Keratinocyte (primary cell): ENCODE measurements around the gene MBTPS1. TPM values are rescaled to one million over a fixed set of nuclear protein-coding genes. Genes with fewer than 3 reads are reported as not detected.

Experiments
- DNase-seq: peaks from one replicate; pipeline ENCODE4 v3.0.0-alpha.2; 2011; ENCODE audit warnings: low read depth, missing footprints, low spot score
- FAIRE-seq: peaks from 2 replicates; lab custom pipeline; 2011; peaks lifted over from hg19 to GRCh38; lab: Jason Lieb, UNC
- H2AFZ ChIP-seq: 2 replicates; pipeline ENCODE4 v1.6.0; 2012; ENCODE audit warnings: low read length, control low read depth, inconsistent platforms; ENCODE audit not compliant: control insufficient read depth
- H3K27ac ChIP-seq: 2 replicates; pipeline ENCODE4 v1.5.1; 2011; ENCODE audit warnings: low read length; ENCODE audit not compliant: control insufficient read depth, insufficient read depth
- H3K27me3 ChIP-seq: 3 replicates; pipeline ENCODE4 v1.6.0; 2011; ENCODE audit warnings: low read length; ENCODE audit not compliant: control insufficient read depth, insufficient read depth; ENCODE audit errors: extremely low read depth
- H3K36me3 ChIP-seq, 2 experiments: 2 replicates in 1 of 2; 3 replicates in 1 of 2; pipeline ENCODE4 v1.5.1; 2011; ENCODE audit warnings: low read length in 2 of 2, mild to moderate bottlenecking in 1 of 2; ENCODE audit not compliant: control insufficient read depth in 2 of 2, insufficient read depth in 2 of 2; ENCODE audit errors: extremely low read depth in 1 of 2
- H3K4me1 ChIP-seq: 3 replicates; pipeline ENCODE4 v1.5.1; 2011; ENCODE audit warnings: low read length; ENCODE audit not compliant: control insufficient read depth, insufficient read depth; ENCODE audit errors: extremely low read depth
- H3K4me2 ChIP-seq: 3 replicates; pipeline ENCODE4 v1.6.0; 2011; ENCODE audit warnings: low read depth, low read length; ENCODE audit not compliant: control insufficient read depth, insufficient read depth; ENCODE audit errors: extremely low read depth
- H3K4me3 ChIP-seq, 3 experiments: fragments of 200-600 bp in 1 of 3; sonication (generic) in 1 of 3; 2 replicates in 2 of 3; 3 replicates in 1 of 3; pipeline ENCODE4 v1.5.1; 2011 to 2016; ENCODE audit warnings: low read length in 3 of 3, mild to moderate bottlenecking in 3 of 3, control low read depth in 2 of 3, inconsistent platforms in 1 of 3, low read depth in 1 of 3, mixed read lengths in 1 of 3, mixed run types in 1 of 3, moderate library complexity in 1 of 3; ENCODE audit not compliant: control insufficient read depth in 2 of 3, insufficient read depth in 2 of 3; ENCODE audit errors: extremely low read depth in 1 of 3
- H3K79me2 ChIP-seq: 2 replicates; pipeline ENCODE4 v1.6.0; 2012; ENCODE audit warnings: low read length; ENCODE audit not compliant: control insufficient read depth, insufficient read depth
- H3K9ac ChIP-seq: 3 replicates; pipeline ENCODE4 v1.6.0; 2011; ENCODE audit warnings: low read length; ENCODE audit not compliant: control insufficient read depth, insufficient read depth; ENCODE audit errors: extremely low read depth
- H3K9me1 ChIP-seq: 3 replicates; pipeline ENCODE4 v1.6.0; 2011; ENCODE audit warnings: low read length; ENCODE audit not compliant: control insufficient read depth, insufficient read depth; ENCODE audit errors: extremely low read depth
- H3K9me3 ChIP-seq: 2 replicates; pipeline ENCODE4 v1.5.1; 2012; ENCODE audit warnings: low read depth, low read length; ENCODE audit not compliant: control insufficient read depth
- H4K20me1 ChIP-seq: 3 replicates; pipeline ENCODE4 v1.6.0; 2011; ENCODE audit warnings: low read length; ENCODE audit not compliant: control insufficient read depth, insufficient read depth; ENCODE audit errors: extremely low read depth
- EZH2 ChIP-seq: IDR thresholded peaks from one replicate; pipeline ENCODE4 v1.6.1; 2012; ENCODE audit warnings: inconsistent platforms, mild to moderate bottlenecking, low read length, moderate library complexity
- dilution Hi-C: fragments of 300-500 bp; cut with MboI; formaldehyde crosslinking; loops from one replicate; pipeline ENCODE4 v1.7.0; 2020; ENCODE audit warnings: low sequenced_read_pairs; ENCODE audit not compliant: extremely low pct_ligation_motif_present
- polyA plus RNA-seq, 5 experiments: library from polyadenylated mRNA; depleted of rRNA in 3 of 5; stranded (reverse) in 3 of 5; stranded (forward) in 1 of 5; unstranded in 1 of 5; fragments of >200 nt; gene quantifications; 1 replicate in 1 of 5; 2 replicates in 3 of 5; 3 replicates in 1 of 5; pipeline versions ENCODE4 v1.2.1 to v1.2.3, GENCODE V29; 2011 to 2012; ENCODE audit warnings: missing spikeins in 2 of 5, low read depth in 1 of 5, low replicate concordance in 1 of 5
- TF ChIP-seq, protein P1 (sequence below), 3 experiments: IDR thresholded peaks in 1 of 3; conservative IDR thresholded peaks in 1 of 3; optimal IDR thresholded peaks in 1 of 3; 2 replicates in 2 of 3; 3 replicates in 1 of 3; pipeline versions ENCODE3 to v1.5.1; 2011; ENCODE audit warnings: low read length in 3 of 3, mild to moderate bottlenecking in 3 of 3, moderate library complexity in 2 of 3, control low read depth in 1 of 3, inconsistent platforms in 1 of 3; ENCODE audit not compliant: insufficient read depth in 2 of 3; ENCODE audit errors: extremely low read depth in 1 of 3

Gene MBTPS1
- polyA plus RNA-seq, 1 donor (not counting 4 experiments of a cell fraction or from before 2014, with no cell fraction given), result 56.0 TPM

DNA sequence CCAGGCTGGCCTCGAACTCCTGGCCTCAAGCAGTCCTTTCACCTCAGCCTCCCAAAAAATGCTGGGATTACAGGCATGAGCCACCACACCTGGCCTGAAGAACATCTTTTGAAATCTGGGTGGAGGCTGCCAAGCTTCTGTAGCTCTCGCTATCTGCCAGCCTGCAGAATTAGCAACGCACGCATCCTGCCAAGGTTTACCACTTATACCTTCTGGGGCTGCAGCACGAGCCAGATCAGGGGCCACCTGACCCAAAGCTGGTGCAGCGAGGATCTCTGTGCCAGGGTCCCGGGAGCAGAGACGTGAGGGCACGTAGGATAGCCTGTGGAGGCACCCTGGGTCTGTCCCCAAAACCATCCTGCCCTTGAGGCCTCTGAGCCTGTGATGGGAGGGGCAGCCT, 96.4 kb downstream of the MBTPS1 start:
- Histone ChIP-seq H3K79me2 (no peaks in the 10 kb centered on the region), H3K4me1 (peaks cover 7% of the 10 kb centered on the region), H3K27me3 (no peaks in the 10 kb centered on the region), H2AFZ (no peak overlapping the region), H3K4me3 (no peak overlapping the region), H3K9me3 (peaks cover 2% of the 10 kb centered on the region), H3K4me2 (no peak overlapping the region), H3K9ac (no peak overlapping the region), H3K27ac (no peak overlapping the region), H3K36me3 (no peaks in the 10 kb centered on the region), H4K20me1 (no peaks in the 10 kb centered on the region), H3K9me1 (no peaks in the 10 kb centered on the region)
- dilution Hi-C loops, result no loop called here
- TF ChIP-seq, protein P1, sequence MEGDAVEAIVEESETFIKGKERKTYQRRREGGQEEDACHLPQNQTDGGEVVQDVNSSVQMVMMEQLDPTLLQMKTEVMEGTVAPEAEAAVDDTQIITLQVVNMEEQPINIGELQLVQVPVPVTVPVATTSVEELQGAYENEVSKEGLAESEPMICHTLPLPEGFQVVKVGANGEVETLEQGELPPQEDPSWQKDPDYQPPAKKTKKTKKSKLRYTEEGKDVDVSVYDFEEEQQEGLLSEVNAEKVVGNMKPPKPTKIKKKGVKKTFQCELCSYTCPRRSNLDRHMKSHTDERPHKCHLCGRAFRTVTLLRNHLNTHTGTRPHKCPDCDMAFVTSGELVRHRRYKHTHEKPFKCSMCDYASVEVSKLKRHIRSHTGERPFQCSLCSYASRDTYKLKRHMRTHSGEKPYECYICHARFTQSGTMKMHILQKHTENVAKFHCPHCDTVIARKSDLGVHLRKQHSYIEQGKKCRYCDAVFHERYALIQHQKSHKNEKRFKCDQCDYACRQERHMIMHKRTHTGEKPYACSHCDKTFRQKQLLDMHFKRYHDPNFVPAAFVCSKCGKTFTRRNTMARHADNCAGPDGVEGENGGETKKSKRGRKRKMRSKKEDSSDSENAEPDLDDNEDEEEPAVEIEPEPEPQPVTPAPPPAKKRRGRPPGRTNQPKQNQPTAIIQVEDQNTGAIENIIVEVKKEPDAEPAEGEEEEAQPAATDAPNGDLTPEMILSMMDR (optimal IDR thresholded peaks at IDR 0.05 in 1 of 3, IDR thresholded peaks at IDR 0.05 in 1 of 3, conservative IDR thresholded peaks at IDR 0.05 in 1 of 3; ENCODE audit: extremely low read depth in 1 of 3, insufficient read depth in 2 of 3, low read length in 3 of 3), result no peak
- TF ChIP-seq EZH2, result no peak
- no peak for DNase-seq
- FAIRE-seq, result no peak

DNA sequence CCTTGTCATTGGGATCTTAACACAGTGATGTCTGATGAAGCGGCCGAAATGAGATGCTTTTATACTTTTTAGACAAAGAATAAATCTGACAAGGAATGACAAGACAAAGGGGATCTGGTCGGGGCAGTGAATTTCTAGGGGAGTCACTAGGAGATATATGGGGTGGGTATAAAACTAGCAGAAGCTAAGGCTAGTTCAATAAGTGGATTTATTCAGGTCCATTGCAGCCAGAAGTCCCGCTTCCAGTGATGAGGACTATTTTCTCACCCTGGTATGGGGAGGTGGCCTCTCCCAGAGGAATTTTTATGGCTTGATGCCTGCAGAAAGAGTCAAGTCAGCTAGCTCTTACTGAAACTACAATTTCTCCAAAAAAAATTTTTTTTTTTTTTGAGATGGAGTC, 98.0 kb downstream of the MBTPS1 start:
- Histone ChIP-seq H3K9me1 (no peaks in the 10 kb centered on the region), H3K4me1 (peaks cover 5% of the 10 kb centered on the region), H3K27me3 (no peaks in the 10 kb centered on the region), H3K4me3 (no peak overlapping the region), H3K9ac (no peak overlapping the region), H3K36me3 (no peaks in the 10 kb centered on the region), H3K9me3 (peaks cover 2% of the 10 kb centered on the region), H3K79me2 (no peaks in the 10 kb centered on the region), H2AFZ (no peak overlapping the region), H4K20me1 (no peaks in the 10 kb centered on the region), H3K4me2 (no peak overlapping the region), H3K27ac (no peak overlapping the region)
- dilution Hi-C loops, result no loop called here
- FAIRE-seq, result no peak
- DNase-seq, result no peak
- no peak for TF ChIP-seq EZH2
- TF ChIP-seq, protein P1 (optimal IDR thresholded peaks at IDR 0.05 in 1 of 3, IDR thresholded peaks at IDR 0.05 in 1 of 3, conservative IDR thresholded peaks at IDR 0.05 in 1 of 3; ENCODE audit: extremely low read depth in 1 of 3, insufficient read depth in 2 of 3, low read length in 3 of 3), result no peak
